ENCODE measurements around the gene F2RL2. TPM values are rescaled to one million over a fixed set of nuclear protein-coding genes. Genes with fewer than 3 reads are reported as not detected.

Gene F2RL2
- total RNA-seq, 1 donor from 2014 or later, result 2.4 TPM

DNA sequence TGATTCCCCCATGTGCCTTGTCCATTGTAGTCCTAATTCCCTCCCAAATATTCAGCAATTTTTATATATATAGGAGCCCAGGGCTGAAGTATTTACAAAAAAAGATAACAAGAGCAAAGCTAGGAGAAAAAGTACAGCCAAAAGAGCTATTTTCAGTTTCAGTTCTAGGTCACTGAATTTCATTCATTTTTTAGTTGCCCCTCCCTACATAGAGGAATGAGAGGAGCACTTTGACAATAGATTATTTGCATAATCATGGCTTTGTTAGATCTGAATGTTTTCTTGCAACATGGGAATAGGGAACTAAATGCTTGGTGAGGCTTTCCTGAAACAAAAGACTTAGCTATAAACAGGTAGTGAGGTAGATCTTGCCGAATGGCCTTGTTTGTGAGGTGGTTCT, 15.3 kb upstream of the F2RL2 start:
- H3K9me3 Mint-ChIP-seq, result no peaks in the 10 kb centered on the region
- no peak overlapping the region for H3K27ac Mint-ChIP-seq
- no peaks in the 10 kb centered on the region for H3K27me3 Mint-ChIP-seq (ENCODE audit: low read depth)
- DNase-seq (ENCODE audit: low spot score in 2 of 2, unreplicated experiment in 2 of 2), result no peak
- peaks cover 2% of the 10 kb centered on the region for H3K36me3 Mint-ChIP-seq
- TF ChIP-seq, protein P1, sequence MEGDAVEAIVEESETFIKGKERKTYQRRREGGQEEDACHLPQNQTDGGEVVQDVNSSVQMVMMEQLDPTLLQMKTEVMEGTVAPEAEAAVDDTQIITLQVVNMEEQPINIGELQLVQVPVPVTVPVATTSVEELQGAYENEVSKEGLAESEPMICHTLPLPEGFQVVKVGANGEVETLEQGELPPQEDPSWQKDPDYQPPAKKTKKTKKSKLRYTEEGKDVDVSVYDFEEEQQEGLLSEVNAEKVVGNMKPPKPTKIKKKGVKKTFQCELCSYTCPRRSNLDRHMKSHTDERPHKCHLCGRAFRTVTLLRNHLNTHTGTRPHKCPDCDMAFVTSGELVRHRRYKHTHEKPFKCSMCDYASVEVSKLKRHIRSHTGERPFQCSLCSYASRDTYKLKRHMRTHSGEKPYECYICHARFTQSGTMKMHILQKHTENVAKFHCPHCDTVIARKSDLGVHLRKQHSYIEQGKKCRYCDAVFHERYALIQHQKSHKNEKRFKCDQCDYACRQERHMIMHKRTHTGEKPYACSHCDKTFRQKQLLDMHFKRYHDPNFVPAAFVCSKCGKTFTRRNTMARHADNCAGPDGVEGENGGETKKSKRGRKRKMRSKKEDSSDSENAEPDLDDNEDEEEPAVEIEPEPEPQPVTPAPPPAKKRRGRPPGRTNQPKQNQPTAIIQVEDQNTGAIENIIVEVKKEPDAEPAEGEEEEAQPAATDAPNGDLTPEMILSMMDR (IDR thresholded peaks at IDR 0.05; ENCODE audit: unreplicated experiment), result no peak
- peaks cover 5% of the 10 kb centered on the region for H3K4me1 Mint-ChIP-seq
- H3K4me3 Mint-ChIP-seq, result no peak overlapping the region

DNA sequence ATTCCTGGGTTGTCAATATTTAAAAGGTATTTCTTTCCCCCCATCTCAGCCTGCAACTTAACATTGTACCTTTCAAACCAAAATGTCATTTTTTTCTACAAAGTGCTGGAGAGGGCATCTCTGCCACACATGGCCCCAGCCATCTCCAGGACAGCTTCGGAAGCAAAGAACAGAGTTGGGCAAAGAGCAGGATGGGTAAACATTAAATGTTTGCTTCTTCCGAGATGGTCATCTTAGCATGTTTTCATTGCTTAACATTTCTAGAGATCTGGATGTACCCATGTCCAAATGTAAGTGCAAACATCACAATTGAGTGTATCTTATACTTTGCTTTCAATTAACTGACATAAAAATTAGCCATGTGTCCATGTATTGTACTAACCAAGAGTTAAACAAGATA, 14.3 kb upstream of the F2RL2 start:
- no peak for DNase-seq (ENCODE audit: low spot score in 2 of 2, unreplicated experiment in 2 of 2)
- H3K27ac Mint-ChIP-seq, result no peak overlapping the region
- no peaks in the 10 kb centered on the region for H3K9me3 Mint-ChIP-seq
- peaks cover 2% of the 10 kb centered on the region for H3K36me3 Mint-ChIP-seq
- TF ChIP-seq, protein P1 (IDR thresholded peaks at IDR 0.05; ENCODE audit: unreplicated experiment), result no peak
- no peaks in the 10 kb centered on the region for H3K27me3 Mint-ChIP-seq (ENCODE audit: low read depth)
- peaks cover 5% of the 10 kb centered on the region for H3K4me1 Mint-ChIP-seq
- H3K4me3 Mint-ChIP-seq, result no peak overlapping the region

DNA sequence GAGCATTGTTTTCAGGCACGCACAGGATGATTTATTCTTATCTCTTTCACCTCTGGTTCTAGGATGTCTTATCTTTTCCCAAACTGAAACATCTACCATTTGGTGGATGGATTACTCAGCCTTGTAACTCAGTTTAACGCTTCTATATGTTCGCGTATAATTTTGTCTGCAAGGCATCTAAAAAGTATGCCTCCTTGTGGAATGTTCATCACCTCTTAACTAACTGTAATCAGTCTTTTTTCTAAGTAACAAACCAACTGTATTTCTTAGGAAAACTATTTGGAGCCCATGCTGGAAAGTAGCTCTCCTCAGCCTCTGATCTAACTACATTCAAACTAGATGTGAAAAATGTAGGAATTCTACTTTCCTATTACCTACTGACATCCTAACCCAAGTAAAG, 11.5 kb upstream of the F2RL2 start:
- peaks cover 2% of the 10 kb centered on the region for H3K36me3 Mint-ChIP-seq
- DNase-seq (ENCODE audit: low spot score in 2 of 2, unreplicated experiment in 2 of 2), result no peak
- TF ChIP-seq, protein P1 (IDR thresholded peaks at IDR 0.05; ENCODE audit: unreplicated experiment), result no peak
- peaks cover 5% of the 10 kb centered on the region for H3K4me1 Mint-ChIP-seq
- no peak overlapping the region for H3K4me3 Mint-ChIP-seq
- no peaks in the 10 kb centered on the region for H3K27me3 Mint-ChIP-seq (ENCODE audit: low read depth)
- H3K27ac Mint-ChIP-seq, result no peak overlapping the region
- H3K9me3 Mint-ChIP-seq, result no peaks in the 10 kb centered on the region

DNA sequence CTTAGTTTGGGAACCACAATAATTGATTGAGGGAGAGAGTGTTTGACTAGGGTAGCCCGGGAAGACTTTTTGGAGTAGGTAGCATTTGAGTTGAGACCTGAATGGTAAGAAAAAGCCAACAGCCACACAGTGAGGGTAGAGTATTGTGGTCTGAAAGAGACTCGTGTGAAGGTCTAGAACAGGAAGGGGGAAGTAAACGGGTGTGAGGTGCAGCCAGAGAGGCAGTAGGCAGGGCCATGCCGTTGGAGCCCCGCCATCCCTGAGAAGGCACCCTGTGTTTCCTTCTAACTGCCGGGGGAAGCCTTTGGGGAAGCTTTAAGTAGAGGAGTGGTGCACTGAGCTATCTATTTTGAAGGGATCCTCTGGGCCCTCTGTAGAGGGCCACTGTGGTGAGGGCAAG, 3.5 kb upstream of the F2RL2 start:
- no peak for DNase-seq (ENCODE audit: low spot score in 2 of 2, unreplicated experiment in 2 of 2)
- Mint-ChIP-seq H3K9me3 (no peaks in the 10 kb centered on the region), H3K27ac (no peak overlapping the region), H3K36me3 (no peaks in the 10 kb centered on the region), H3K4me3 (no peak overlapping the region), H3K27me3 (ENCODE audit: low read depth) (no peaks in the 10 kb centered on the region), H3K4me1 (peaks cover 21% of the 10 kb centered on the region)
- TF ChIP-seq, protein P1 (IDR thresholded peaks at IDR 0.05; ENCODE audit: unreplicated experiment), result no peak

DNA sequence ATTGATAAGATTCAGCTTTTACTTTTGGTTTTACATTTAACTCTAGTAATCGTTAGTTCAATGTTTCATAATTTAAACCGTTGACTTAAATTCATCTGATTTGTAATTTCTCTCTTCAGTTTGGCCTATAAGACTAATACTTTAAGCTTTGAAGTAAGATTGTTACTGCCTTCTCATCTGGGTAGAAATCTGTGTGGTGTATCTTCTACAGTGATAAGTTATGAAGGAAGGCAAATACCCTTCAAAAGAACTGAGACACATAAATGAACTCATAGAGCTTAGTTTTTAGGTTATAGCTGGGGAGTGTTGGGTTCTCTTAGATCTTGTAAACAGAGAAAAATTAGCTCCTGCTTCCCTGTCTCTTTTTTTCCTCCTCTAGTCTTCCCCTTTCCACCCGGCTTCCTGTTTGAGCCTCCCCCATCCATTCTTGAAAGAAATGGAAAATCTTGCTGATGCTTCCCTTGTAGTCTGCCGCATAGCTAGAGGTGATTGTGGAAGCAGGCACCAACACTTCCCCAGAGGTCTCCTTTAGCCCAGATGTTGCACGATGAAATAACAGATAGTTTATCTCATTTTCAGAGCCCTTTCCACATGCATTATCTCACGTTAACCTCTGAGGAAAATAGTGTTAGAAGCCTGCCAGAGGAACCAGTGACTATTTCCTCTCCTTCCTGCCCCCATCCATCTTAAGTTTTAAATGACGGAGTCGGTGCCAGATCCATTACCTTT, 2.0 kb upstream of the F2RL2 start:
- no peak for DNase-seq (ENCODE audit: low spot score in 2 of 2, unreplicated experiment in 2 of 2)
- TF ChIP-seq, protein P1 (IDR thresholded peaks at IDR 0.05; ENCODE audit: unreplicated experiment), result no peak
- Mint-ChIP-seq H3K27me3 (ENCODE audit: low read depth) (no peaks in the 10 kb centered on the region), H3K4me1 (peaks cover 21% of the 10 kb centered on the region), H3K9me3 (no peaks in the 10 kb centered on the region), H3K4me3 (no peak overlapping the region), H3K36me3 (no peaks in the 10 kb centered on the region), H3K27ac (peak overlapping the region; percentile 30)

All from mesothelial cell of epicardium (in vitro differentiated cells).